NT2/D1 (cell line): ENCODE measurements around the gene CELA3A.

Source experiments
- SUZ12 ChIP-seq: IDR thresholded peaks from 2 replicates; pipeline ENCODE4 v1.6.1; 2011; ENCODE audit not compliant: insufficient read length, insufficient read depth; ENCODE audit errors: extremely low read depth
- YY1 ChIP-seq: IDR thresholded peaks from 2 replicates; pipeline ENCODE4 v1.6.1; 2011; ENCODE audit not compliant: insufficient read length, insufficient read depth

GRCh38 chr1:22018583-22019559, 17.4 kb downstream of the CELA3A start:
- TF ChIP-seq YY1: no peak
- no peak for TF ChIP-seq SUZ12
